Peyer's patch (tissue), 4 donors: ENCODE data around the gene SRM.

ENCODE experiments used
- POLR2A ChIP-seq, 2 donors: fragments of 450-650 bp; IDR thresholded peaks; one replicate each; pipeline ENCODE4 v1.5.1; 2017; ENCODE audit warnings: antibody characterized with exemption in 2 of 2, mild to moderate bottlenecking in 2 of 2, moderate library complexity in 2 of 2
- TF ChIP-seq, protein P1 (sequence below), 6 experiments: fragments of 450-650 bp in 4 of 6; fragments of 200-600 bp in 2 of 6; sonication (generic) in 1 of 6; IDR thresholded peaks; one replicate each; pipeline ENCODE4 v1.5.1; 2017 to 2019; ENCODE audit warnings: antibody characterized with exemption in 6 of 6, mild to moderate bottlenecking in 3 of 6, moderate library complexity in 1 of 6

DNA sequence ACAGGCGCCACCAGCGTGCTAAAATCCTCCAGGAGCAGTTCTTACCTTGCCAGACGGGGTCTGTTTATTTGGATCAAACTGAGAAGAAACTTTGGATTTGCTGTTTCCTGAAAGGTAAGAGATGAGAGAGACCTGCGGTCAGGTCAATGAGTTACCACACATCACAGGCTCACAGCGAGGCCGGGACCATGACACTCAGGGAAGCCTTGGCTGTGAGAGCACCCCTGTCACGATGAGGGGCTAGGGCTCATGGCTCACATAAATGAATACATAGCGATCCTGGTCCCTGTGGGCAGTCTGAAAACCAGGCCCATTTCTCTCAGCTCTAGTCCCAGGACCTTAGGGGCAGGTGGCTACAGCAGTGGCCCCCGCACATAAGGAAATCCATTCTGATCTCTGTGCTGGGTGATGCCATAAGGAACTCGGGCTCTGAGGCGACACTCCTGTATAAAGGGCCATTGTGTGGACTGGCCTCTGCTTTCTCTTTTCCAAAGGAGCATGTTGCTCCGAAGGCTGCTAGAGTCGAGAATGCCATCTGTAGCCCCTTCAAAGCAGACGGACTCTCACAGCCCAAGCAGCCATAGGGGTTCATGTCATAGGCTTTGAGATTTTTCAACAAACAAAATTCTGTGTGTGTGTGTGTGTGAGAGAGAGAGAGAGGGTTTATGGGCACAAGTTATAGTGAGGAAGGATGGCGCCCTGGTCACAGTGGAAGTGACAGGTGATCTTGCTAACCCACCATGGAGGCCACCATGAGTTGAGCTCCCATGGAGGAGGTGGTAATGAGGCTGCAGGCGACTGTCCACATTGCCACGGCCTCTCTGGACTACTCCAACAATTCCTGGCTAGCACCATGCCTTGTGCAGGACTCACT is 9.0 kb upstream of the SRM start:
- TF ChIP-seq, protein P1, sequence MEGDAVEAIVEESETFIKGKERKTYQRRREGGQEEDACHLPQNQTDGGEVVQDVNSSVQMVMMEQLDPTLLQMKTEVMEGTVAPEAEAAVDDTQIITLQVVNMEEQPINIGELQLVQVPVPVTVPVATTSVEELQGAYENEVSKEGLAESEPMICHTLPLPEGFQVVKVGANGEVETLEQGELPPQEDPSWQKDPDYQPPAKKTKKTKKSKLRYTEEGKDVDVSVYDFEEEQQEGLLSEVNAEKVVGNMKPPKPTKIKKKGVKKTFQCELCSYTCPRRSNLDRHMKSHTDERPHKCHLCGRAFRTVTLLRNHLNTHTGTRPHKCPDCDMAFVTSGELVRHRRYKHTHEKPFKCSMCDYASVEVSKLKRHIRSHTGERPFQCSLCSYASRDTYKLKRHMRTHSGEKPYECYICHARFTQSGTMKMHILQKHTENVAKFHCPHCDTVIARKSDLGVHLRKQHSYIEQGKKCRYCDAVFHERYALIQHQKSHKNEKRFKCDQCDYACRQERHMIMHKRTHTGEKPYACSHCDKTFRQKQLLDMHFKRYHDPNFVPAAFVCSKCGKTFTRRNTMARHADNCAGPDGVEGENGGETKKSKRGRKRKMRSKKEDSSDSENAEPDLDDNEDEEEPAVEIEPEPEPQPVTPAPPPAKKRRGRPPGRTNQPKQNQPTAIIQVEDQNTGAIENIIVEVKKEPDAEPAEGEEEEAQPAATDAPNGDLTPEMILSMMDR (IDR thresholded peaks at IDR 0.05), result no peak
- no peak for TF ChIP-seq POLR2A (IDR thresholded peaks at IDR 0.05)
